ENCODE data around the gene PRRC2C. TPM values are rescaled to one million over a fixed set of nuclear protein-coding genes. Genes with fewer than 3 reads are reported as not detected.

PRRC2C gene
- total and polyA plus RNA-seq, 2 of the 4 experiments (the other 2 are of a cell fraction): 54.0 to 58.3 TPM

GRCh38 chr1:171506525-171507304, 21.4 kb downstream of the PRRC2C start:
- no peak overlapping the region for H2BK5ac ChIP-seq (ENCODE audit: low read depth, low read length, poor library complexity, severe bottlenecking)
- no peak overlapping the region for H3K23ac ChIP-seq (ENCODE audit: low read depth, low read length)
- no peak overlapping the region for H3K4me2 ChIP-seq (ENCODE audit: low read depth, low read length)
- H2AFZ ChIP-seq (replicated peaks; ENCODE audit: low read length, poor library complexity): no peak overlapping the region
- H3K4ac ChIP-seq (ENCODE audit: low read depth, low read length): no peak overlapping the region
- CTCF ChIA-PET: interaction anchor here (0.6 to 0.7 kb wide), 2 partner anchors 71 to 1432 kb away, joined by 3 to 4 read pairs; partner anchors contain the start of gene KIFAP3
- BruUV-seq (replicated peaks): no TSS peak
- ATAC-seq (ENCODE audit: low read depth) (no peak), DNase-seq (peak; percentile 28)
- H3K4me3 ChIP-seq (ENCODE audit: insufficient read depth, low read depth, low read length): no peak overlapping the region
- H3K9me3 ChIP-seq (ENCODE audit: control insufficient read depth, insufficient read depth, low read length): no peaks in the 10 kb centered on the region
- no peak overlapping the region for H3K27ac ChIP-seq (ENCODE audit: insufficient read depth, low read length)
- POLR2A ChIA-PET (ENCODE audit: unreplicated experiment): no interaction called here
- H3K9ac ChIP-seq (ENCODE audit: low read depth, low read length): no peak overlapping the region
- H4K20me1 ChIP-seq (ENCODE audit: insufficient read depth, low read length): peaks cover 95% of the 10 kb centered on the region
- H2BK20ac ChIP-seq (ENCODE audit: low read depth, low read length): no peak overlapping the region
- no peak overlapping the region for H2BK15ac ChIP-seq (ENCODE audit: low read depth, low read length)
- H3K14ac ChIP-seq (replicated peaks; ENCODE audit: low read depth, low read length): no peak overlapping the region
- peaks cover 3% of the 10 kb centered on the region for H3K4me1 ChIP-seq (ENCODE audit: control insufficient read depth, insufficient read depth, low read length)
- no CpG with 5 or more reads among the region's 1 CpG for WGBS, 2 experiments (ENCODE audit: extremely low coverage in 2 of 2, insufficient read length in 1 of 2)
- dilution Hi-C loops (cut with HindIII; ENCODE audit: low sequenced_read_pairs, unreplicated experiment) (no loop called here), intact Hi-C loops (cut with micrococcal nuclease) (no loop called here), in situ Hi-C loops (cut with MboI; ENCODE audit: low sequenced_read_pairs) (no loop called here)
- peaks cover 6% of the 10 kb centered on the region; the same call in 1 of the 2 replicates for H3K36me3 ChIP-seq (ENCODE audit: control insufficient read depth, insufficient read depth, low read length)
- H2AK9ac ChIP-seq (replicated peaks; ENCODE audit: low read depth, low read length, poor library complexity): no peak overlapping the region
- no peak overlapping the region for H2BK120ac ChIP-seq (ENCODE audit: low read depth, low read length)
- no peak overlapping the region for H2AK5ac ChIP-seq (ENCODE audit: low read depth, low read length)
- no peak overlapping the region for H4K91ac ChIP-seq (ENCODE audit: insufficient read depth, low read depth, low read length)
- no peak overlapping the region for H4K8ac ChIP-seq (ENCODE audit: low read depth in 2 of 2, low read length in 2 of 2)
- H3K27me3 ChIP-seq (ENCODE audit: control insufficient read depth, insufficient read depth, low read length): no peaks in the 10 kb centered on the region
- H3K18ac ChIP-seq (ENCODE audit: low read depth, low read length): no peak overlapping the region
- no peak overlapping the region for H4K5ac ChIP-seq (ENCODE audit: low read depth, low read length)
- H3K56ac ChIP-seq (ENCODE audit: extremely low read depth, insufficient read depth, low read length): no peak overlapping the region
- peaks cover 0 to 28% of the 10 kb centered on the region in 2 experiments; a peak in 3 of 4 replicates for H3K79me1 ChIP-seq (ENCODE audit: low read depth in 1 of 2, low read length in 2 of 2)
- peaks cover 11% of the 10 kb centered on the region; the same call in 1 of the 2 replicates for H3K9me1 ChIP-seq (ENCODE audit: insufficient read depth, low read length)
- TF ChIP-seq CHD1 (IDR thresholded peaks at IDR 0.05; ENCODE audit: low read depth, low read length) (no peak), RFX5 (IDR thresholded peaks at IDR 0.05; ENCODE audit: low read depth, low read length) (no peak), RAD21 (IDR thresholded peaks at IDR 0.05; ENCODE audit: low read length) (no peak), RCOR1 (IDR thresholded peaks at IDR 0.05; ENCODE audit: insufficient replicate concordance, low read length) (no peak), CEBPB (IDR thresholded peaks at IDR 0.05; ENCODE audit: low read depth, low read length) (no peak), MAZ (IDR thresholded peaks at IDR 0.05; ENCODE audit: borderline replicate concordance, low read depth, low read length) (no peak), MXI1 (IDR thresholded peaks at IDR 0.05; ENCODE audit: borderline replicate concordance, low read depth, low read length) (no peak), BHLHE40 (IDR thresholded peaks at IDR 0.05; ENCODE audit: low read depth, low read length) (no peak), NFE2L2 (IDR thresholded peaks at IDR 0.05; ENCODE audit: low read depth, low read length) (no peak), MAFK (IDR thresholded peaks at IDR 0.05; ENCODE audit: low read depth, low read length) (no peak), ELK1 (IDR thresholded peaks at IDR 0.05; ENCODE audit: borderline replicate concordance, low read depth, low read length) (no peak), POLR2A (IDR thresholded peaks at IDR 0.05; ENCODE audit: low read depth, low read length) (no peak), FOS (IDR thresholded peaks at IDR 0.05; ENCODE audit: low read depth, low read length) (no peak)
- TF ChIP-seq, protein P1, sequence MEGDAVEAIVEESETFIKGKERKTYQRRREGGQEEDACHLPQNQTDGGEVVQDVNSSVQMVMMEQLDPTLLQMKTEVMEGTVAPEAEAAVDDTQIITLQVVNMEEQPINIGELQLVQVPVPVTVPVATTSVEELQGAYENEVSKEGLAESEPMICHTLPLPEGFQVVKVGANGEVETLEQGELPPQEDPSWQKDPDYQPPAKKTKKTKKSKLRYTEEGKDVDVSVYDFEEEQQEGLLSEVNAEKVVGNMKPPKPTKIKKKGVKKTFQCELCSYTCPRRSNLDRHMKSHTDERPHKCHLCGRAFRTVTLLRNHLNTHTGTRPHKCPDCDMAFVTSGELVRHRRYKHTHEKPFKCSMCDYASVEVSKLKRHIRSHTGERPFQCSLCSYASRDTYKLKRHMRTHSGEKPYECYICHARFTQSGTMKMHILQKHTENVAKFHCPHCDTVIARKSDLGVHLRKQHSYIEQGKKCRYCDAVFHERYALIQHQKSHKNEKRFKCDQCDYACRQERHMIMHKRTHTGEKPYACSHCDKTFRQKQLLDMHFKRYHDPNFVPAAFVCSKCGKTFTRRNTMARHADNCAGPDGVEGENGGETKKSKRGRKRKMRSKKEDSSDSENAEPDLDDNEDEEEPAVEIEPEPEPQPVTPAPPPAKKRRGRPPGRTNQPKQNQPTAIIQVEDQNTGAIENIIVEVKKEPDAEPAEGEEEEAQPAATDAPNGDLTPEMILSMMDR (conservative IDR thresholded peaks at IDR 0.05; ENCODE audit: low read depth, low read length): no peak
- TF ChIP-seq, protein P2, sequence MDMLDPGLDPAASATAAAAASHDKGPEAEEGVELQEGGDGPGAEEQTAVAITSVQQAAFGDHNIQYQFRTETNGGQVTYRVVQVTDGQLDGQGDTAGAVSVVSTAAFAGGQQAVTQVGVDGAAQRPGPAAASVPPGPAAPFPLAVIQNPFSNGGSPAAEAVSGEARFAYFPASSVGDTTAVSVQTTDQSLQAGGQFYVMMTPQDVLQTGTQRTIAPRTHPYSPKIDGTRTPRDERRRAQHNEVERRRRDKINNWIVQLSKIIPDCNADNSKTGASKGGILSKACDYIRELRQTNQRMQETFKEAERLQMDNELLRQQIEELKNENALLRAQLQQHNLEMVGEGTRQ (IDR thresholded peaks at IDR 0.05; ENCODE audit: low read depth, low read length): no peak

Measured in IMR-90 (cell line).